ENCODE data around the gene TTC17.
A peak's percentile ranks its signal among the peaks of the same experiment; 100 is the strongest.

TTC17 gene

DNA sequence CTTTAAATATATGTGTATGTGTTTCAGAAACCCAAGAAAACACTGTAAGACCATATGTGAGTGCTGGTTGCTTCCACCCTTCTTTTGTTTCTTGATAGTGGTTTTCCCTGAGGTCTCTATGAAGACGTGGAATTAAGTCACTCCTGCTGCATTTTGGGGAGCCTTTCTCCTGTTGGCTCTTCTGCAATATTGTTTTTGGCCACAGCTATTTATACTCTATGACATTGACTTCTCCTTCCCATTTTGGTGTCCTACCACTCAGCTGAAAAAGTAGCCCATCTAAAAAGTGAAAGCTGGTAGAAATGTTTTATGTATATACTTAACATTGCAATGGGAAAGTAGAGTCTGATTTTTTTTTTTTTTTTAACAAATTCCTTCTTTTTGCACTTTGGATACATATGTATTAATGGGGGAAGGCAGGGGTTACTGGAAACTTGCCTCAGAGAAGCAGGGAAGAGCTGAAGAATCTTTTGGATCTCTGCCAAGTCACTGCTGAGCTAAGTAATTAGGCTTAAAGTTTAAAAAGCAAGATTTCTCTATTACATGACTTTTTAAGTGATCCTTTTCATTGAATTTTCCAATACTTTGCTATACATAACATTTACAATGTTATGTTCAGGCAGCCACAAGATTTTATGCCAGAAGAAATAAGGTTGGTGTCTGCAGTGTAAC, 1.8 kb downstream of the TTC17 start:
- DNase-seq (ENCODE audit: low read depth): no peak
- TF ChIP-seq, protein P1, sequence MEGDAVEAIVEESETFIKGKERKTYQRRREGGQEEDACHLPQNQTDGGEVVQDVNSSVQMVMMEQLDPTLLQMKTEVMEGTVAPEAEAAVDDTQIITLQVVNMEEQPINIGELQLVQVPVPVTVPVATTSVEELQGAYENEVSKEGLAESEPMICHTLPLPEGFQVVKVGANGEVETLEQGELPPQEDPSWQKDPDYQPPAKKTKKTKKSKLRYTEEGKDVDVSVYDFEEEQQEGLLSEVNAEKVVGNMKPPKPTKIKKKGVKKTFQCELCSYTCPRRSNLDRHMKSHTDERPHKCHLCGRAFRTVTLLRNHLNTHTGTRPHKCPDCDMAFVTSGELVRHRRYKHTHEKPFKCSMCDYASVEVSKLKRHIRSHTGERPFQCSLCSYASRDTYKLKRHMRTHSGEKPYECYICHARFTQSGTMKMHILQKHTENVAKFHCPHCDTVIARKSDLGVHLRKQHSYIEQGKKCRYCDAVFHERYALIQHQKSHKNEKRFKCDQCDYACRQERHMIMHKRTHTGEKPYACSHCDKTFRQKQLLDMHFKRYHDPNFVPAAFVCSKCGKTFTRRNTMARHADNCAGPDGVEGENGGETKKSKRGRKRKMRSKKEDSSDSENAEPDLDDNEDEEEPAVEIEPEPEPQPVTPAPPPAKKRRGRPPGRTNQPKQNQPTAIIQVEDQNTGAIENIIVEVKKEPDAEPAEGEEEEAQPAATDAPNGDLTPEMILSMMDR (IDR thresholded peaks at IDR 0.05; ENCODE audit: control insufficient read depth, extremely low read depth, insufficient read depth): no peak
- H3K4me3 ChIP-seq (ENCODE audit: low read depth, low read length): peak overlapping the region; percentile 99

DNA sequence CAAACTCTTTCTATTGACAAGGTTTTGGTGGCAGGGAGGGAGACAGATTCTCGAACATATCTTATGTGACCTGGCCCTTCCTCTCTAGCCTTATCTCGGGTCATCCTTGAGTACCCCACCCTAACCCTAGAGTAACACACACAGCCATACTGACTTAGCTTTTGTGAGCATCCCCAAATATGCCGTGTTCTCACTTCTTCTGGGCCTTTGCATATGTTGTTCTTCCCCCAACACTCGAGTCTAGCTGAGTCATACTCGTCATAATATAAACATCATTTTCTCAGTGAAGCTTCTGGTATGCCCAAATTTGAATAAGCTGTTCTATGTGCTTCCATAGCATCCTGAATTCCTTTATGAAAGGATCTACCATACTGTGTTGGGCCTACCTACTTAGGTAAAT, 8.0 kb downstream of the TTC17 start:
- no peak for DNase-seq (ENCODE audit: low read depth)
- H3K4me3 ChIP-seq (ENCODE audit: low read depth, low read length): no peak overlapping the region
- TF ChIP-seq, protein P1 (IDR thresholded peaks at IDR 0.05; ENCODE audit: control insufficient read depth, extremely low read depth, insufficient read depth): no peak

DNA sequence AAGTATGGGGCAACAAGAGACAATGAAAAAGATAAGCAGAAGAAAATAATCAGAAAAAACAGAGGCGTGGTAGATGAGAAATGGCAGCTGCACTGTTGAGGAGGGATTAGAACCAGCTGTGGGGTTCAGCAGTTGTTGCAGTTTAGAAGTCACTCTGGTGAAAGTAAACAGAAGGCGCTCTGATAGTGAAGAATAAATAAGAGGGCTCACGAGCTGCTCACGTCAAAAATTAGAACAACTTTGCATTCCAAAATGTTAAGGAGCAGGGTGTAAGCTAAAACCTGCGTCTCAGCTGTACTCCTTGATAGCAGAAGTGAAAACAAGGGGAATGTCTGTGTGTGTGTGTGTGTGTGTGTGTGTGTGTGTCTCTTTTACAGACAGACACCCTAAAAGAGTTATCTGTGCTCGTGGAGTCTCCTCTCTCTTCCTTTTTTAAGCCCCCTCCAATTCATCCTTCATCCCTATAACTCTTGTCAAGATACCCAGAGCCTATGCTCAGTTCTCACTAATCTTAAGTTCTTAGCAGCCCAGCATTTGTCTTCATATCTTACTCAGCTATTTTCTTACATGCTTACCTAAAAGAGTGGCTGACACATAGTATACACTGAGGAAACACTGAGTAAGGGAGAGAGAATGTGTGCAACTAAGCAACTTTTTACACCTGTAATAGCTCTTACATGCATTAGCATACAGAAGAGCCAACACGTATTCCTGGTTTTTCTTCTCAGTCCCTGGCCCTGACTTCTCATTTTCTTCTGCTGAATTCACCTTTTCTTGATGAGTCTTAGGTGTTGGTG, 8.9 kb downstream of the TTC17 start:
- no peak for DNase-seq (ENCODE audit: low read depth)
- H3K4me3 ChIP-seq (ENCODE audit: low read depth, low read length): no peak overlapping the region
- TF ChIP-seq, protein P1 (IDR thresholded peaks at IDR 0.05; ENCODE audit: control insufficient read depth, extremely low read depth, insufficient read depth): no peak

DNA sequence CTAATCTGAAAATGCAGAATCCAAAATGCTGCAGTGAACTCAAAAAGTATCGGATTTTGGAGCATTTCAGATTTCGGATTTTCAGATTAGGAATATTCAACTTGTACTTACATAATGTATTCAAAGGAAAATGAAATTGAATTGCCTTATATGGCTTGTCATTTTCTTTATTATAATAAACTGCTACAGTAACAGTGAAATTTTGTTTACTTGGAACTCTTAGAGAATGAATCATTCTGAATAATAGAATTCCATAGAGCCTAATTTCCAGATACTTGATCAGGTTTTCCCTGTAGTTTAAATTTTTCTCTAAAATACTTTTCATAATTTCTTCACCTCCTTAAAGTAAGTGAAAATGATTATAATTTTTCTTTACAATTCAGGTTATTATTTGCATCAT, 17.3 kb downstream of the TTC17 start:
- no peak for DNase-seq (ENCODE audit: low read depth)
- TF ChIP-seq, protein P1 (IDR thresholded peaks at IDR 0.05; ENCODE audit: control insufficient read depth, extremely low read depth, insufficient read depth): no peak
- H3K4me3 ChIP-seq (ENCODE audit: low read depth, low read length): no peak overlapping the region

DNA sequence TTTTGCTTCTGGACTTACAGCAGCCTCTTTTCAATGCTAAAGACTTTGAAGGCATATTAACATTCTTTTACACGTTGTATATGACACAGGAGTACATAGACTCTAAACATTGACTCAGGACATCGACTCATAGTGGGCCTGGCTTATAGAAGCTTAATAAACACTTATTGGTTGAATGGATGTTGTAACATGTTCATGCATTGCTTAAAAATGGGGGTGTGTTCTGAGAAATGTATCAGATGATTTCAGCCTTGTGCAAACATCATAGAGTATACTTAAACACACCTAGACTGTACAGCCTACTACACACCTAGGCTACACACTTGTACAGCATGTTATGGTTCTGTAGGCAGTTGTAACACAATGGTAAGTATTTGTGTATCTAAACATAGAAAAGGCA, 17.9 kb downstream of the TTC17 start:
- H3K4me3 ChIP-seq (ENCODE audit: low read depth, low read length): no peak overlapping the region
- TF ChIP-seq, protein P1 (IDR thresholded peaks at IDR 0.05; ENCODE audit: control insufficient read depth, extremely low read depth, insufficient read depth): no peak
- no peak for DNase-seq (ENCODE audit: low read depth)

DNA sequence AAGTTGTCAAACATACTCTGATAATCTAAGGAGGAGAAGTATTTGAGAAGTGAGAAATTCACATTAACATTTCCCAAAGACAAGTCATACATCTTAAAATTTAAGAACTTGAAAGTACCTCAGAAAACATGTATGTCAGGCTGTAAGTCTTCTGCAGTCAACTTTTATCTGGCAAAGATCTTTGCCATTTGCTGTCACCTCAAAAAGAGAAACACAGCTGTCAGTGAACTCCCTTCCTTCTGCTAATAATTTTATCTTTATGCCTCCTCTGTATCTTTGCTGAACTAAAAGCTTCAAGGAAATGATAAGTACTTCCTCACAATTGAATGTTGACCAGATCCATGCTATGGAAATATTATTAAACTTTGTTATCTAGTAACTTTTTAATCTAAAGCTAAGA, 18.7 kb downstream of the TTC17 start:
- no peak overlapping the region for H3K4me3 ChIP-seq (ENCODE audit: low read depth, low read length)
- no peak for DNase-seq (ENCODE audit: low read depth)
- TF ChIP-seq, protein P1 (IDR thresholded peaks at IDR 0.05; ENCODE audit: control insufficient read depth, extremely low read depth, insufficient read depth): no peak

Data from LNCaP clone FGC (cell line).